HepG2 (cell line): ENCODE measurements around the gene NLGN2. TPM values are rescaled to one million over a fixed set of nuclear protein-coding genes. Genes with fewer than 3 reads are reported as not detected.

Experiments
- CSRNP1 ChIP-seq: sonication (generic); formaldehyde crosslinking; IDR thresholded peaks from 2 replicates; pipeline ENCODE4 v1.8.1; 2023; ENCODE audit warnings: mild to moderate bottlenecking, missing genetic modification reagents
- GZF1 ChIP-seq: sonication (generic); formaldehyde crosslinking; IDR thresholded peaks from 2 replicates; pipeline ENCODE4 v1.5.1; 2020; ENCODE audit warnings: mild to moderate bottlenecking, missing genetic modification reagents
- MIER2 ChIP-seq: IDR thresholded peaks from 2 replicates; pipeline ENCODE4 v1.6.1; 2016; ENCODE audit warnings: missing biosample characterization, missing genetic modification reagents
- POGZ ChIP-seq: sonication (generic); formaldehyde crosslinking; IDR thresholded peaks from 2 replicates; pipeline ENCODE4 v1.4.0; 2020; ENCODE audit warnings: mild to moderate bottlenecking, missing genetic modification reagents
- PTBP1 ChIP-seq: fragments of 200-400 bp; formaldehyde crosslinking; IDR thresholded peaks from 2 replicates; pipeline ENCODE4 v1.6.1; 2018; ENCODE audit warnings: low read length, low read depth; ENCODE audit not compliant: poor library complexity, severe bottlenecking
- SMARCE1 ChIP-seq: fragments of 450-650 bp; IDR thresholded peaks from 2 replicates; pipeline ENCODE4 v1.6.1; 2017; ENCODE audit warnings: borderline replicate concordance
- TGIF2 ChIP-seq: IDR thresholded peaks from 2 replicates; pipeline ENCODE4 v1.6.1; 2016; ENCODE audit warnings: control low read depth, missing compliant biosample characterization
- TOE1 ChIP-seq: sonication (generic); formaldehyde crosslinking; IDR thresholded peaks from 2 replicates; pipeline ENCODE4 v1.4.0; 2020; ENCODE audit warnings: mild to moderate bottlenecking, missing genetic modification reagents
- ZBTB4 ChIP-seq: sonication (generic); formaldehyde crosslinking; IDR thresholded peaks from 2 replicates; pipeline ENCODE4 v1.4.0; 2020; ENCODE audit warnings: missing genetic modification reagents, mild to moderate bottlenecking, borderline replicate concordance
- ZFYVE20 ChIP-seq: sonication (generic); formaldehyde crosslinking; IDR thresholded peaks from 2 replicates; pipeline ENCODE4 v1.8.0; 2023; ENCODE audit warnings: low read depth, mild to moderate bottlenecking, moderate library complexity, missing genetic modification reagents, borderline replicate concordance
- ZNF253 ChIP-seq: sonication (generic); formaldehyde crosslinking; IDR thresholded peaks from 2 replicates; pipeline ENCODE4 v1.8.0; 2022; ENCODE audit warnings: mild to moderate bottlenecking, missing genetic modification reagents, borderline replicate concordance
- ZNF317 ChIP-seq: sonication (generic); formaldehyde crosslinking; IDR thresholded peaks from 2 replicates; pipeline ENCODE4 v1.5.0; 2020; ENCODE audit warnings: mild to moderate bottlenecking, missing genetic modification reagents
- ZNF337 ChIP-seq: sonication (generic); formaldehyde crosslinking; IDR thresholded peaks from 2 replicates; pipeline ENCODE4 v1.5.1; 2020; ENCODE audit warnings: missing genetic modification reagents, low read depth, mild to moderate bottlenecking, borderline replicate concordance
- ZNF557 ChIP-seq: sonication (generic); formaldehyde crosslinking; IDR thresholded peaks from 2 replicates; pipeline ENCODE4 v1.4.0; 2020; ENCODE audit warnings: missing genetic modification reagents
- ZNF720 ChIP-seq: sonication (generic); formaldehyde crosslinking; IDR thresholded peaks from 2 replicates; pipeline ENCODE4 v1.4.0; 2020; ENCODE audit warnings: missing genetic modification reagents
- ZNF879 ChIP-seq: sonication (generic); formaldehyde crosslinking; IDR thresholded peaks from 2 replicates; pipeline ENCODE4 v1.8.1; 2023; ENCODE audit warnings: missing genetic modification reagents
- polyA plus RNA-seq, 8 experiments: library from polyadenylated mRNA; depleted of rRNA in 3 of 8; stranded (reverse) in 7 of 8; unstranded in 1 of 8; fragments of >200 nt; fragmentation: Illumina TruSeq in 4 of 8; extraction: Trizol in 4 of 8; gene quantifications; 2 replicates each; pipeline versions ENCODE4 v1.2.1 to v1.2.3, GENCODE V29; 2011 to 2016; ENCODE audit warnings: low read depth in 4 of 8, missing spikeins in 1 of 8, mixed read lengths in 1 of 8; ENCODE audit not compliant: insufficient read depth in 1 of 8
- total RNA-seq, 5 experiments: library from RNA; depleted of rRNA; stranded (reverse); fragments of >200 nt; fragmentation: Illumina TruSeq; extraction: Trizol; gene quantifications; 2 replicates each; pipeline ENCODE4 v1.2.3, GENCODE V29; 2016; ENCODE audit warnings: low read depth in 1 of 5
- TF ChIP-seq, protein P1 (sequence below): sonication (generic); formaldehyde crosslinking; IDR thresholded peaks from 2 replicates; pipeline ENCODE4 v1.8.1; 2022; ENCODE audit warnings: mild to moderate bottlenecking, missing genetic modification reagents
- TF ChIP-seq, protein P2 (sequence below): sonication (generic); formaldehyde crosslinking; IDR thresholded peaks from 2 replicates; pipeline ENCODE4 v1.5.1; 2020; ENCODE audit warnings: mild to moderate bottlenecking, missing genetic modification reagents
- TF ChIP-seq, protein P3 (sequence below): sonication (generic); formaldehyde crosslinking; IDR thresholded peaks from 2 replicates; pipeline ENCODE4 v1.5.0; 2020; ENCODE audit warnings: missing genetic modification reagents

The NLGN2 gene
- total and polyA plus RNA-seq, 2 of the 13 experiments (the other 11 are each of a cell fraction or from before 2014, with no cell fraction given): 1.9 to 11.0 TPM

GRCh38 chr17:7439462-7440112, 31.9 kb downstream of the NLGN2 start, which contains the start of gene FGF11 (continued):
- TF ChIP-seq POGZ (CRISPR knock-in tag): no peak
- no peak for TF ChIP-seq SMARCE1
- no peak for TF ChIP-seq CSRNP1
- TF ChIP-seq, protein P1, sequence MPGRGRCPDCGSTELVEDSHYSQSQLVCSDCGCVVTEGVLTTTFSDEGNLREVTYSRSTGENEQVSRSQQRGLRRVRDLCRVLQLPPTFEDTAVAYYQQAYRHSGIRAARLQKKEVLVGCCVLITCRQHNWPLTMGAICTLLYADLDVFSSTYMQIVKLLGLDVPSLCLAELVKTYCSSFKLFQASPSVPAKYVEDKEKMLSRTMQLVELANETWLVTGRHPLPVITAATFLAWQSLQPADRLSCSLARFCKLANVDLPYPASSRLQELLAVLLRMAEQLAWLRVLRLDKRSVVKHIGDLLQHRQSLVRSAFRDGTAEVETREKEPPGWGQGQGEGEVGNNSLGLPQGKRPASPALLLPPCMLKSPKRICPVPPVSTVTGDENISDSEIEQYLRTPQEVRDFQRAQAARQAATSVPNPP (CRISPR knock-in tag): no peak
- TF ChIP-seq TOE1 (CRISPR knock-in tag): no peak
- no peak for TF ChIP-seq ZNF317 (CRISPR knock-in tag)
- TF ChIP-seq TGIF2: no peak
- TF ChIP-seq ZNF720: no peak
- no peak for TF ChIP-seq ZNF879
- TF ChIP-seq ZFYVE20: no peak
- TF ChIP-seq, protein P2, sequence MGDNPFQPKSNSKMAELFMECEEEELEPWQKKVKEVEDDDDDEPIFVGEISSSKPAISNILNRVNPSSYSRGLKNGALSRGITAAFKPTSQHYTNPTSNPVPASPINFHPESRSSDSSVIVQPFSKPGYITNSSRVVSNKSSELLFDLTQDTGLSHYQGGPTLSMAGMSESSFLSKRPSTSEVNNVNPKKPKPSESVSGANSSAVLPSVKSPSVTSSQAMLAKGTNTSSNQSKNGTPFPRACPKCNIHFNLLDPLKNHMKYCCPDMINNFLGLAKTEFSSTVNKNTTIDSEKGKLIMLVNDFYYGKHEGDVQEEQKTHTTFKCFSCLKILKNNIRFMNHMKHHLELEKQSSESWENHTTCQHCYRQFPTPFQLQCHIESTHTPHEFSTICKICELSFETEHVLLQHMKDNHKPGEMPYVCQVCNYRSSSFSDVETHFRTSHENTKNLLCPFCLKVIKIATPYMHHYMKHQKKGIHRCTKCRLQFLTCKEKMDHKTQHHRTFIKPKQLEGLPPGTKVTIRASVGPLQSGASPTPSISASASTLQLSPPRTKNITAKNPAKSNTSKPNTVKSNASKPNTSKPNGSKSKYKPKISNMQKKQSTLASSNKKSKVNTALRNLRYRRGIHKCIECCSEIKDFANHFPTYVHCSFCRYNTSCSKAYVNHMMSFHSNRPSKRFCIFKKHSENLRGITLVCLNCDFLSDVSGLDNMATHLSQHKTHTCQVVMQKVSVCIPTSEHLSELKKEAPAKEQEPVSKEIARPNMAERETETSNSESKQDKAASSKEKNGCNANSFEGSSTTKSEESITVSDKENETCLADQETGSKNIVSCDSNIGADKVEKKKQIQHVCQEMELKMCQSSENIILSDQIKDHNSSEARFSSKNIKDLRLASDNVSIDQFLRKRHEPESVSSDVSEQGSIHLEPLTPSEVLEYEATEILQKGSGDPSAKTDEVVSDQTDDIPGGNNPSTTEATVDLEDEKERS (CRISPR knock-in tag): no peak
- TF ChIP-seq, protein P3, sequence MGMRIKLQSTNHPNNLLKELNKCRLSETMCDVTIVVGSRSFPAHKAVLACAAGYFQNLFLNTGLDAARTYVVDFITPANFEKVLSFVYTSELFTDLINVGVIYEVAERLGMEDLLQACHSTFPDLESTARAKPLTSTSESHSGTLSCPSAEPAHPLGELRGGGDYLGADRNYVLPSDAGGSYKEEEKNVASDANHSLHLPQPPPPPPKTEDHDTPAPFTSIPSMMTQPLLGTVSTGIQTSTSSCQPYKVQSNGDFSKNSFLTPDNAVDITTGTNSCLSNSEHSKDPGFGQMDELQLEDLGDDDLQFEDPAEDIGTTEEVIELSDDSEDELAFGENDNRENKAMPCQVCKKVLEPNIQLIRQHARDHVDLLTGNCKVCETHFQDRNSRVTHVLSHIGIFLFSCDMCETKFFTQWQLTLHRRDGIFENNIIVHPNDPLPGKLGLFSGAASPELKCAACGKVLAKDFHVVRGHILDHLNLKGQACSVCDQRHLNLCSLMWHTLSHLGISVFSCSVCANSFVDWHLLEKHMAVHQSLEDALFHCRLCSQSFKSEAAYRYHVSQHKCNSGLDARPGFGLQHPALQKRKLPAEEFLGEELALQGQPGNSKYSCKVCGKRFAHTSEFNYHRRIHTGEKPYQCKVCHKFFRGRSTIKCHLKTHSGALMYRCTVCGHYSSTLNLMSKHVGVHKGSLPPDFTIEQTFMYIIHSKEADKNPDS (CRISPR knock-in tag): no peak
- no peak for TF ChIP-seq PTBP1
- TF ChIP-seq MIER2 (CRISPR knock-in tag): no peak
- TF ChIP-seq ZNF337: no peak
- no peak for TF ChIP-seq ZNF557 (CRISPR knock-in tag)
- TF ChIP-seq GZF1 (CRISPR knock-in tag): no peak
- TF ChIP-seq ZNF253 (CRISPR knock-in tag): no peak
- no peak for TF ChIP-seq ZBTB4 (CRISPR knock-in tag)
